ENCODE results near the gene SPAG9. TPM values are rescaled to one million over a fixed set of nuclear protein-coding genes. Genes with fewer than 3 reads are reported as not detected.
"Not testable (repeated sequence)": the region's sequence is repeated elsewhere in the genome, so short reads cannot be mapped to it uniquely, and the experiment has no call there.

Gene SPAG9
- total RNA-seq, 4 donors from 2014 or later, result 37.0 to 131 (median 116) TPM

- in situ Hi-C loops (cut with MboI; ENCODE audit: low pct_ligation_motif_present in 1 of 4, low pct_unique_long_range_greater_than_20kb in 1 of 4, low sequenced_read_pairs in 3 of 4) (no loop called here), intact Hi-C loops (cut with DNase I; ENCODE audit: low total_unique reads) (no loop called here)
- H3K4me1 ChIP-seq, result peaks cover 0 to 10% (median 2%) of the 10 kb centered on the region in 4 donors
- DNase-seq, result no peak
- no peak overlapping the region for H3K4me3 ChIP-seq
- TF ChIP-seq CTCF (IDR thresholded peaks at IDR 0.05) (no peak), POLR2A (IDR thresholded peaks at IDR 0.05) (no peak), EP300 (IDR thresholded peaks at IDR 0.05; ENCODE audit: low read depth) (no peak), POLR2AphosphoS5 (IDR thresholded peaks at IDR 0.05) (no peak)
- no peak overlapping the region for H3K27ac ChIP-seq
- 51 to 57% methylated on average over 2 of the region's 2 CpGs for WGBS, 2 donors (ENCODE audit: low coverage in 1 of 2)
- no peaks in the 10 kb centered on the region for H3K27me3 ChIP-seq
- no peaks in the 10 kb centered on the region for H3K36me3 ChIP-seq
- H3K9me3 ChIP-seq, result no peaks in the 10 kb centered on the region
These were observed 33.5 kb downstream of the SPAG9 start for GRCh38 chr17:51087072-51087757.

DNA sequence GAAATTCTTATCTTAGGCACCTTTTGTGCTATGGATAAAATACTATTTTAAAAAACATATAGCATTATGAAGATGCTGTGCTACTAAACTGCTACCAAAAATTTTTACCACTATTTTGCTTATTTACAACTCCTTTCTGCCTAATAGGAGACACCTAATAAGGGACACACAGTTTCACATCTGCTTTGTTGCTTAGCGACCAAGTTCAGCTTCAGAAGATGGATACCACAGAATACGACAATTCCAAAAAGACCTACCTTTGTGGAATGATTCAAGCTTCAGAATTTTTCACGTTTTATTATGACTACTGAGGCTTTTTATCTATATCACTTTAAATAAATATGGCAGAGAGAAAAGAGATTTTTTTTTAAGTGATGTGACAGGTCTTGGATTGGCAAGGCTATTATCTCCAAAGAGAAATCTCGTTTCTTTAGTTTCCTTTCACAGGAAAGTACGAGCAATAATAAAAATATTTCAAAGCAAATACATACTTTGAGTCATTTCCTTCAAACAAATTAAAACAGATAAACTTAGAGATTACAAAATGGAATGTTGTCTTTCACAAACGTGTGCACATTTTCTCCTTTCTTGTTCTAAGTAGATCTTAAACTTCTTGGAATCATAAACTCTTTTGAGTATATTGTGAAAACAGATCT lies 35.4 kb downstream of the SPAG9 start:
- TF ChIP-seq POLR2AphosphoS5 (IDR thresholded peaks at IDR 0.05) (no peak), POLR2A (IDR thresholded peaks at IDR 0.05) (no peak), CTCF (IDR thresholded peaks at IDR 0.05) (no peak), EP300 (IDR thresholded peaks at IDR 0.05; ENCODE audit: low read depth) (no peak)

GRCh38 chr17:51083981-51084380 lies 36.7 kb downstream of the SPAG9 start:
- intact Hi-C loops (cut with DNase I; ENCODE audit: low total_unique reads), result no loop called here
- H3K4me3 ChIP-seq, result no peak overlapping the region

More for the DNA sequence above, 35.4 kb downstream of the SPAG9 start:
- no peaks in the 10 kb centered on the region for H3K27me3 ChIP-seq
- H3K9me3 ChIP-seq, result no peaks in the 10 kb centered on the region
- DNase-seq, result no peak
- H3K27ac ChIP-seq, result no peak overlapping the region
- H3K4me1 ChIP-seq, result peaks cover 0 to 5% (median 0%) of the 10 kb centered on the region in 4 donors
- intact Hi-C loops (cut with DNase I; ENCODE audit: low total_unique reads), result no loop called here
- 47 to 52% methylated on average over 6 of the region's 6 CpGs for WGBS, 2 donors (ENCODE audit: low coverage in 1 of 2)
- in situ Hi-C loops (cut with MboI; ENCODE audit: low pct_ligation_motif_present in 1 of 4, low pct_unique_long_range_greater_than_20kb in 1 of 4, low sequenced_read_pairs in 3 of 4), result no loop called here
- no peaks in the 10 kb centered on the region for H3K36me3 ChIP-seq
- H3K4me3 ChIP-seq, result no peak overlapping the region

GRCh38 chr17:51083364-51083763 lies 37.3 kb downstream of the SPAG9 start:
- intact Hi-C loops (cut with DNase I; ENCODE audit: low total_unique reads); H3K4me1 ChIP-seq; H3K27ac ChIP-seq; H3K9me3 ChIP-seq; DNase-seq; in situ Hi-C loops (cut with MboI; ENCODE audit: low pct_ligation_motif_present in 1 of 4, low pct_unique_long_range_greater_than_20kb in 1 of 4, low sequenced_read_pairs in 3 of 4); H3K4me3 ChIP-seq; H3K27me3 ChIP-seq: not testable (repeated sequence)
- H3K36me3 ChIP-seq, result peaks cover 0 to 11% (median 5%) of the 10 kb centered on the region in 4 donors
- WGBS, 2 donors (ENCODE audit: low coverage in 1 of 2), result 81% methylated on average over 7 of the region's 7 CpGs; no CpG with 5 or more reads in 1 of the 2 donors

More at GRCh38 chr17:51083981-51084380, 36.7 kb downstream of the SPAG9 start:
- Histone ChIP-seq H3K27ac (no peak overlapping the region), H3K27me3 (no peaks in the 10 kb centered on the region), H3K4me1 (peaks cover 0 to 5% (median 0%) of the 10 kb centered on the region in 4 donors), H3K36me3 (peaks cover 0 to 6% (median 2%) of the 10 kb centered on the region in 4 donors), H3K9me3 (no peaks in the 10 kb centered on the region)
- DNase-seq, result no peak
- TF ChIP-seq POLR2AphosphoS5 (IDR thresholded peaks at IDR 0.05), result no peak
- no peak for TF ChIP-seq POLR2A (IDR thresholded peaks at IDR 0.05)
- no peak for TF ChIP-seq CTCF (IDR thresholded peaks at IDR 0.05)
- TF ChIP-seq EP300 (IDR thresholded peaks at IDR 0.05; ENCODE audit: low read depth), result no peak
- 82 to 89% methylated on average over 1 of the region's 1 CpG for WGBS, 2 donors (ENCODE audit: low coverage in 1 of 2)
- in situ Hi-C loops (cut with MboI; ENCODE audit: low pct_ligation_motif_present in 1 of 4, low pct_unique_long_range_greater_than_20kb in 1 of 4, low sequenced_read_pairs in 3 of 4), result no loop called here
